ENCODE results near the gene CCDC71. TPM values are rescaled to one million over a fixed set of nuclear protein-coding genes. Genes with fewer than 3 reads are reported as not detected.

Gene CCDC71
- total RNA-seq, 2 donors from 2014 or later: 44.2 to 47.0 TPM

GRCh38 chr3:49182682-49183081 is 16.6 kb upstream of the CCDC71 start:
- H3K27ac ChIP-seq: no peak overlapping the region
- intact Hi-C loops (cut with DNase I): no loop called here
- H3K4me3 ChIP-seq: no peak overlapping the region
- H3K27me3 ChIP-seq (replicated peaks; ENCODE audit: insufficient read depth): no peaks in the 10 kb centered on the region
- H3K4me1 ChIP-seq (replicated peaks): no peaks in the 10 kb centered on the region
- DNase-seq (ENCODE audit: low spot score): no peak
- H3K36me3 ChIP-seq: no peaks in the 10 kb centered on the region
- TF ChIP-seq CTCF (IDR thresholded peaks at IDR 0.05) (no peak), POLR2AphosphoS5 (IDR thresholded peaks at IDR 0.05) (no peak), POLR2A (IDR thresholded peaks at IDR 0.05) (no peak)
- WGBS: 92% methylated on average over 24 of the region's 24 CpGs
- no peaks in the 10 kb centered on the region for H3K9me3 ChIP-seq

GRCh38 chr3:49181351-49181750 is 15.2 kb upstream of the CCDC71 start:
- no peak overlapping the region for H3K27ac ChIP-seq
- H3K36me3 ChIP-seq: no peaks in the 10 kb centered on the region
- intact Hi-C loops (cut with DNase I): no loop called here
- H3K27me3 ChIP-seq (replicated peaks; ENCODE audit: insufficient read depth): no peaks in the 10 kb centered on the region
- no peak overlapping the region for H3K4me3 ChIP-seq
- 86% methylated on average over 6 of the region's 6 CpGs for WGBS
- no peak for TF ChIP-seq CTCF (IDR thresholded peaks at IDR 0.05)
- TF ChIP-seq POLR2A (IDR thresholded peaks at IDR 0.05): no peak
- no peak for TF ChIP-seq POLR2AphosphoS5 (IDR thresholded peaks at IDR 0.05)
- no peak for DNase-seq (ENCODE audit: low spot score)
- no peaks in the 10 kb centered on the region for H3K9me3 ChIP-seq
- H3K4me1 ChIP-seq (replicated peaks): no peaks in the 10 kb centered on the region

GRCh38 chr3:49180116-49180515 is 14.0 kb upstream of the CCDC71 start:
- H3K9me3 ChIP-seq: no peaks in the 10 kb centered on the region
- H3K27ac ChIP-seq: no peak overlapping the region
- no peak overlapping the region for H3K4me3 ChIP-seq
- no peaks in the 10 kb centered on the region for H3K27me3 ChIP-seq (replicated peaks; ENCODE audit: insufficient read depth)
- H3K4me1 ChIP-seq (replicated peaks): no peaks in the 10 kb centered on the region
- no peaks in the 10 kb centered on the region for H3K36me3 ChIP-seq
- no peak for TF ChIP-seq CTCF (IDR thresholded peaks at IDR 0.05)
- no peak for TF ChIP-seq POLR2AphosphoS5 (IDR thresholded peaks at IDR 0.05)
- TF ChIP-seq POLR2A (IDR thresholded peaks at IDR 0.05): no peak
- no peak for DNase-seq (ENCODE audit: low spot score)
- intact Hi-C loops (cut with DNase I): no loop called here

GRCh38 chr3:49177073-49177472 is 10.9 kb upstream of the CCDC71 start:
- Histone ChIP-seq H3K4me3 (no peak overlapping the region), H3K27me3 (replicated peaks; ENCODE audit: insufficient read depth) (no peaks in the 10 kb centered on the region), H3K27ac (no peak overlapping the region), H3K9me3 (no peaks in the 10 kb centered on the region), H3K36me3 (no peaks in the 10 kb centered on the region), H3K4me1 (replicated peaks) (peaks cover 8% of the 10 kb centered on the region)
- TF ChIP-seq POLR2AphosphoS5 (IDR thresholded peaks at IDR 0.05): no peak
- TF ChIP-seq CTCF (IDR thresholded peaks at IDR 0.05): no peak
- no peak for TF ChIP-seq POLR2A (IDR thresholded peaks at IDR 0.05)
- intact Hi-C loops (cut with DNase I): no loop called here
- WGBS: 64% methylated on average over 2 of the region's 2 CpGs
- no peak for DNase-seq (ENCODE audit: low spot score)

- 74% methylated on average over 8 of the region's 8 CpGs for WGBS
- Histone ChIP-seq H3K27ac (no peak overlapping the region), H3K4me3 (no peak overlapping the region), H3K9me3 (no peaks in the 10 kb centered on the region), H3K4me1 (replicated peaks) (peaks cover 13% of the 10 kb centered on the region), H3K36me3 (no peaks in the 10 kb centered on the region), H3K27me3 (replicated peaks; ENCODE audit: insufficient read depth) (no peaks in the 10 kb centered on the region)
- intact Hi-C loops (cut with DNase I): no loop called here
- DNase-seq (ENCODE audit: low spot score): no peak
- TF ChIP-seq POLR2AphosphoS5 (IDR thresholded peaks at IDR 0.05) (no peak), CTCF (IDR thresholded peaks at IDR 0.05) (no peak), POLR2A (IDR thresholded peaks at IDR 0.05) (no peak)
Measured at GRCh38 chr3:49175530-49175929, 9.4 kb upstream of the CCDC71 start.

Measured in prostate gland (tissue), 2 donors.